ENCODE measurements around the gene NGEF.

GRCh38 chr2:232870766-232871371 lies 142.2 kb downstream of the NGEF start:
- TF ChIP-seq CTCF (conservative IDR thresholded peaks at IDR 0.05 in 1 of 2, IDR thresholded peaks at IDR 0.05 in 1 of 2; ENCODE audit: extremely low read depth in 1 of 2, insufficient read depth in 1 of 2, low read depth in 1 of 2, low read length in 2 of 2) (no peak), EZH2 (IDR thresholded peaks at IDR 0.05; ENCODE audit: borderline replicate concordance, low read length) (no peak)
